ENCODE data around the gene RASGEF1C. TPM values are rescaled to one million over a fixed set of nuclear protein-coding genes. Genes with fewer than 3 reads are reported as not detected.

The RASGEF1C gene
- total RNA-seq, 1 experiment from 2014 or later = 0.29 TPM

DNA sequence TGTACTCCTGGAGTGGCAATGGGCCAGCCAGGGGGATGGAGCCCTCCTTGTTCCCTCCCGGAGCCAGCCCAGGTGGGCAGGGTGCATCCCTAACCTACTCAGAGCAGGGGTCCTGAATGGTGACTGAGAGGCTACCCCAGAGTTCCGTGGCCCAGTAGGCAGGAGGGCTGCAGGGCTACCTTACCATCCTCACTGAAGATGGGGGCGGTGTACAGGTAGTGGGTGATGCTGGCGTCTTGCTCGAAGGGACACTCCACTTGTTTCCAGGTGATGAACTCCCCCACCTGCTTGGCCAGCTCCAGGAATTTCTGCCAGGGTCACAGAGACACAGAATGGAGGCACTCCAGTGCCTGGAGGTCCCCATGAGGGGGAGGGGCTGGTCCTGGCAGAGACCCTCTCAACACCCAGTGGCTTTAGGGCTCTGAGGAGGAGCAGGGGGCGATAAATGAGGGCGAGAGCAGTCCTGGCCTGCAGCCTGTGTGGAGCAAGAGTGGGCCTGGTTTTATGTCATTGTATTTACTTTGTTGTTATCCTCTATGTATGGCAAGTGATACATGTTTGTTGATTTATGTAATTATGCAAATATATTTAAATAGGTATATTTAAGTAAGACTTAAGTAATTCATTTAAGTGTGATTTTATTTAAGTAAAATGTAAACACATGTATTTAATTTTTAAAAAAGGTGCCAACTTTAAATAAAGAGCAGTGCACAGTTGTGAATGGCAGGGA lies 97.6 kb downstream of the RASGEF1C start:
- POLR2A ChIA-PET (ENCODE audit: unreplicated experiment) = no interaction called here
- Histone ChIP-seq H3K4me3 (ENCODE audit: low read length) (no peak overlapping the region), H3F3A (ENCODE audit: low read length, unreplicated experiment) (no peaks in the 10 kb centered on the region), H3K9me3 (ENCODE audit: low read length) (0 out of 2 replicates have a peak, but pooled peaks cover 8% of the 10 kb centered on the region), H4K20me1 (ENCODE audit: low read length) (no peaks in the 10 kb centered on the region), H3K36me3 (ENCODE audit: low read depth, low read length) (no peaks in the 10 kb centered on the region), H3K27me3 (ENCODE audit: low read length) (no peaks in the 10 kb centered on the region), H3K9me2 (replicated peaks; ENCODE audit: low read length) (no peaks in the 10 kb centered on the region), H2AFZ (ENCODE audit: low read length) (no peak overlapping the region), H3K4me1 (ENCODE audit: insufficient read depth, low read length) (no peaks in the 10 kb centered on the region), H3K79me2 (ENCODE audit: low read length) (no peaks in the 10 kb centered on the region), H3K27ac (ENCODE audit: low read length) (no peak overlapping the region), H3K9ac (ENCODE audit: low read length) (no peak overlapping the region), H3K4me2 (ENCODE audit: low read length) (no peak overlapping the region)
- ATAC-seq = no peak
- no TSS peak for BruUV-seq (replicated peaks)
- CTCF ChIA-PET = no interaction called here
- no peak for DNase-seq
- TF ChIP-seq EZH2phosphoT487 (IDR thresholded peaks at IDR 0.05; ENCODE audit: borderline replicate concordance, low read length) = no peak
- TF ChIP-seq EZH2 (IDR thresholded peaks at IDR 0.05; ENCODE audit: low read length, unreplicated experiment) = no peak
- TF ChIP-seq, protein P1, sequence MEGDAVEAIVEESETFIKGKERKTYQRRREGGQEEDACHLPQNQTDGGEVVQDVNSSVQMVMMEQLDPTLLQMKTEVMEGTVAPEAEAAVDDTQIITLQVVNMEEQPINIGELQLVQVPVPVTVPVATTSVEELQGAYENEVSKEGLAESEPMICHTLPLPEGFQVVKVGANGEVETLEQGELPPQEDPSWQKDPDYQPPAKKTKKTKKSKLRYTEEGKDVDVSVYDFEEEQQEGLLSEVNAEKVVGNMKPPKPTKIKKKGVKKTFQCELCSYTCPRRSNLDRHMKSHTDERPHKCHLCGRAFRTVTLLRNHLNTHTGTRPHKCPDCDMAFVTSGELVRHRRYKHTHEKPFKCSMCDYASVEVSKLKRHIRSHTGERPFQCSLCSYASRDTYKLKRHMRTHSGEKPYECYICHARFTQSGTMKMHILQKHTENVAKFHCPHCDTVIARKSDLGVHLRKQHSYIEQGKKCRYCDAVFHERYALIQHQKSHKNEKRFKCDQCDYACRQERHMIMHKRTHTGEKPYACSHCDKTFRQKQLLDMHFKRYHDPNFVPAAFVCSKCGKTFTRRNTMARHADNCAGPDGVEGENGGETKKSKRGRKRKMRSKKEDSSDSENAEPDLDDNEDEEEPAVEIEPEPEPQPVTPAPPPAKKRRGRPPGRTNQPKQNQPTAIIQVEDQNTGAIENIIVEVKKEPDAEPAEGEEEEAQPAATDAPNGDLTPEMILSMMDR (conservative IDR thresholded peaks at IDR 0.05; ENCODE audit: low read depth, low read length) = no peak
- intact Hi-C loops (cut with micrococcal nuclease) = no loop called here

DNA sequence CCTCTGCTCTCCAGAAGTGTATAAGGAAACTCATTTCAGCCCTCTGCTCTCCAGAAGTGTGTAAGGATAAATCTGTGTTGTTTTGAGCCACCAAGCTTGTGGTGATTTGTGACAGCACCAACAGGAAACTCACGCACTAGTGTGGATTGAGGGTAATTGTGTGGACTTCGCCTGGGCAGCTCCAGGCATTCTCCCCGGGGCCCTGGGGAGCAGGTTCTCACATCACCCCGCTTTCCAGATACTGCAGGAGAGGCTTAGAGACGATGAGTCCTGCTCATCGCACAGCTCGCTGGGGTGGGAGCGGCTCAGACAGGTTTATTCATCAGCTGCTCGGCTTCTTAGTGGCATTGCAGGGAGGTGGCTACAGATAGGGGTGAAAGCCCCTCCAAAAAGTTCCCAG lies 99.1 kb downstream of the RASGEF1C start:
- POLR2A ChIA-PET (ENCODE audit: unreplicated experiment) = no interaction called here
- CTCF ChIA-PET = no interaction called here
- DNase-seq (no peak), ATAC-seq (no peak)
- no peaks in the 10 kb centered on the region for H3K36me3 ChIP-seq (ENCODE audit: low read depth, low read length)
- no peaks in the 10 kb centered on the region for H4K20me1 ChIP-seq (ENCODE audit: low read length)
- no peak overlapping the region for H3K4me2 ChIP-seq (ENCODE audit: low read length)
- 0 out of 2 replicates have a peak, but pooled peaks cover 8% of the 10 kb centered on the region for H3K9me3 ChIP-seq (ENCODE audit: low read length)
- BruUV-seq (replicated peaks) = no TSS peak
- H3K4me3 ChIP-seq (ENCODE audit: low read length) = no peak overlapping the region
- H3K79me2 ChIP-seq (ENCODE audit: low read length) = no peaks in the 10 kb centered on the region
- no peaks in the 10 kb centered on the region for H3K4me1 ChIP-seq (ENCODE audit: insufficient read depth, low read length)
- H3F3A ChIP-seq (ENCODE audit: low read length, unreplicated experiment) = no peaks in the 10 kb centered on the region
- no peaks in the 10 kb centered on the region for H3K27me3 ChIP-seq (ENCODE audit: low read length)
- H3K9ac ChIP-seq (ENCODE audit: low read length) = no peak overlapping the region
- no peaks in the 10 kb centered on the region for H3K9me2 ChIP-seq (replicated peaks; ENCODE audit: low read length)
- H2AFZ ChIP-seq (ENCODE audit: low read length) = no peak overlapping the region
- H3K27ac ChIP-seq (ENCODE audit: low read length) = no peak overlapping the region
- TF ChIP-seq EZH2phosphoT487 (IDR thresholded peaks at IDR 0.05; ENCODE audit: borderline replicate concordance, low read length) (no peak), EZH2 (IDR thresholded peaks at IDR 0.05; ENCODE audit: low read length, unreplicated experiment) (no peak)
- intact Hi-C loops (cut with micrococcal nuclease) = no loop called here

DNA sequence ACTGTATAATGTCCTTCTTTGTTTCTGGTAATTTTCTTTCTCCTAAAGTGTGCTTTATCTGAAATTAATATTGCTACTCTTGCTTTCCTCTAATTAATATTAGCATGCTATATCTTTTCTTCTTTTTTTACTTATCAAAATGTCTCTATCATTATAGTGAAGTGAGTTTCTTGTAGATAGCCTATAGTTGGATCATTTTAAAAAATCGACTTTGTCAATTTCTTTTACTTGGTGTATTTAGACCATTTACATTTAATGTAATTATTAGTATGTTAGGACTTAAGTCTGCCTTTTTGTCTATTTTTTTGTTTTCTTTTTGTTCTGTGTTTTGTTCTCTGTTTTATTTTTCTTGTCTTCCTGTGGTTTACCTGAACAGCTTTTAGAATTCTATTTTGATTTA lies 102.0 kb downstream of the RASGEF1C start:
- Histone ChIP-seq H3K27me3 (ENCODE audit: low read length) (no peaks in the 10 kb centered on the region), H3F3A (ENCODE audit: low read length, unreplicated experiment) (no peaks in the 10 kb centered on the region), H3K36me3 (ENCODE audit: low read depth, low read length) (no peaks in the 10 kb centered on the region), H3K9me3 (ENCODE audit: low read length) (0 out of 2 replicates have a peak, but pooled peaks cover 8% of the 10 kb centered on the region), H3K4me1 (ENCODE audit: insufficient read depth, low read length) (no peaks in the 10 kb centered on the region), H3K9ac (ENCODE audit: low read length) (no peak overlapping the region), H2AFZ (ENCODE audit: low read length) (no peak overlapping the region), H3K4me3 (ENCODE audit: low read length) (no peak overlapping the region), H3K27ac (ENCODE audit: low read length) (no peak overlapping the region), H4K20me1 (ENCODE audit: low read length) (no peaks in the 10 kb centered on the region), H3K9me2 (replicated peaks; ENCODE audit: low read length) (no peaks in the 10 kb centered on the region), H3K79me2 (ENCODE audit: low read length) (no peaks in the 10 kb centered on the region), H3K4me2 (ENCODE audit: low read length) (no peak overlapping the region)
- ATAC-seq = no peak
- ChIA-PET CTCF (no interaction called here), POLR2A (ENCODE audit: unreplicated experiment) (no interaction called here)
- DNase-seq = no peak
- no peak for TF ChIP-seq EZH2 (IDR thresholded peaks at IDR 0.05; ENCODE audit: low read length, unreplicated experiment)
- TF ChIP-seq, protein P1 (conservative IDR thresholded peaks at IDR 0.05; ENCODE audit: low read depth, low read length) = no peak
- no peak for TF ChIP-seq EZH2phosphoT487 (IDR thresholded peaks at IDR 0.05; ENCODE audit: borderline replicate concordance, low read length)
- intact Hi-C loops (cut with micrococcal nuclease) = no loop called here
- BruUV-seq (replicated peaks) = no TSS peak

Measured in PC-3 (cell line).